ENCODE results near the gene CPOX.

The CPOX gene

DNA sequence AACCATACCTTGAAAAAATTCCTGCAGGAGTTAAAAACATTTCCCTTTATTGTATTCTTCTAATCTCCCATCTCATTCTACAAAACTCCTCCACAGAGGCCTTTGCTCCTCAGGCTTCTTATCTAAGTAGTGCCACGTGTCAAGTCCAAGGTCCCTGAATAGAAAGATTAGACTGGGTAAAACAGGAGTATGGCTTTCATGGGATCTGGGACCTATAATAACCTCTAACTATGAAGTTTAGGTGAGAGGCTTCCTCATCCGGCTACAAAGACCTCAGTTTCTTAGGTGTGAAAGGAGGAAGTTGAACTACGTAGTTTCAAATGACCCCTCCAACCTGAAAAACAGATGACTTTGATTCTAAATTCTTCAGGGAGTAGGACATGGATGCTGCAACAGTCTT lies 41.7 kb downstream of the CPOX start:
- H3K4me3 Mint-ChIP-seq = no peak overlapping the region
- peaks cover under 1% of the 10 kb centered on the region for H3K27me3 Mint-ChIP-seq
- no peaks in the 10 kb centered on the region for H3K9me3 Mint-ChIP-seq
- H3K27ac Mint-ChIP-seq = peak overlapping the region; percentile 96
- no peaks in the 10 kb centered on the region for H3K36me3 Mint-ChIP-seq
- peak; percentile 52 for ATAC-seq (ENCODE audit: low read depth)
- peaks cover 36% of the 10 kb centered on the region for H3K4me1 Mint-ChIP-seq
- no peak for DNase-seq (ENCODE audit: low spot score in 2 of 2)

DNA sequence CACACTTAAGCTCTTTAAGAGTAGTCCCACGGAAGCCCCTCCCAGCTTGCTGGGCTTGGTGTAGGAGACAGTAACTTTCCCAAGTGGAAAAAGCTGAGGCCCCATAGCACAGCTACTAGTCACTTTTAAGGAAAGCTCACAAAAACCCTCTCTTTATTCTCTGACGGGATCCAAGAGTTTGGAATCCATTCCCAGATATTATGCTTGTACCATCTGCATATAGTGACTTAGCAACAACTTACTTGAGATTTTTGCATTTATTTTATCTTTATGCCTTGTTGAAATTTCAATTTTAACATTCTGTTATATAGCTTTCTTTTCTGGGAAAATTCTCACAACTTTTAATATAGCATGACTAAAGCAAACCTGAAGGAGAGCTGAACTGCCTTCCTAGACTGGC lies 42.2 kb downstream of the CPOX start:
- Mint-ChIP-seq H3K36me3 (no peaks in the 10 kb centered on the region), H3K27ac (peak overlapping the region; percentile 96), H3K27me3 (no peaks in the 10 kb centered on the region), H3K4me3 (no peak overlapping the region), H3K9me3 (no peaks in the 10 kb centered on the region), H3K4me1 (peaks cover 34% of the 10 kb centered on the region)
- no peak for DNase-seq (ENCODE audit: low spot score in 2 of 2)
- ATAC-seq (ENCODE audit: low read depth) = no peak

DNA sequence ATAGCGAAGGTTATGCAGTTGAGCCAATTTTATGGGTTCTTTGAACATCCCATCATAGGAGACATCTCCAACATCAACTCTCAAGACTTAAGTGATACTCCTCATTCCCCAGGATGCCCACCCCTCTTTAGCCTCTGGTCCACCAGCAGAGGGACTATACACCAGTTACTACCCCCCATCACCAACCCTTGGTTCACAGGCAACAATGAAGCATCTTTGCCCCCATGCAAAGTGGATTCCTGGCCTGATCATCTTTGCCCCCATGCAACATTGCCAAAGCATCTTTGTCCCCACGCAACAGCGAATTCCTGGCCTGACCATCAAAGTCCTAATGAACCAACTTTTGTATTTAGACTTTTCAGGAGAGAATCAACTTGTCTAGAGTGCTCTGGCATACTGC lies 42.6 kb downstream of the CPOX start:
- no peak for ATAC-seq (ENCODE audit: low read depth)
- Mint-ChIP-seq H3K4me3 (no peak overlapping the region), H3K4me1 (peaks cover 30% of the 10 kb centered on the region), H3K36me3 (no peaks in the 10 kb centered on the region), H3K27me3 (no peaks in the 10 kb centered on the region), H3K9me3 (no peaks in the 10 kb centered on the region), H3K27ac (no peak overlapping the region)
- DNase-seq (ENCODE audit: low spot score in 2 of 2) = no peak

DNA sequence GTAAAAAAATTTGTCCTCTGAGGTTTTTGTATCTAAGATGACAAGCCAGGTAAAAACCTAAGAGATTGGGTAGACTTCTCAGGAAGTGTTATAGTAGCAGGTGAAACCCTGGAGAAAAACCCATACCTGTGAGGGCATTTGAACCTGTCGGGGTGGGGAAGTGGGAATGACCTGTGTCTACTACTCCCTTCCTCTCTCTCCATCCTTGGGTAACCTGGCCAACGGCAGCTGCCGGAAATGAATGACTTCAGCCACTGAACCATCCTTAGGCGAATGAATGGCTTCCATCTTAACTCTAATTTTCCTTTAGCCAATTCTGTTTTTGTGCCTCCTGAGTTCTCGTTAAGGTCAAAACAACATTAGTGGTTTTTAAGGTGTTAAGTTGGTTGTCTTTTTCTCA lies 44.9 kb downstream of the CPOX start:
- peaks cover 17% of the 10 kb centered on the region for H3K4me1 Mint-ChIP-seq
- H3K27ac Mint-ChIP-seq = no peak overlapping the region

DNA sequence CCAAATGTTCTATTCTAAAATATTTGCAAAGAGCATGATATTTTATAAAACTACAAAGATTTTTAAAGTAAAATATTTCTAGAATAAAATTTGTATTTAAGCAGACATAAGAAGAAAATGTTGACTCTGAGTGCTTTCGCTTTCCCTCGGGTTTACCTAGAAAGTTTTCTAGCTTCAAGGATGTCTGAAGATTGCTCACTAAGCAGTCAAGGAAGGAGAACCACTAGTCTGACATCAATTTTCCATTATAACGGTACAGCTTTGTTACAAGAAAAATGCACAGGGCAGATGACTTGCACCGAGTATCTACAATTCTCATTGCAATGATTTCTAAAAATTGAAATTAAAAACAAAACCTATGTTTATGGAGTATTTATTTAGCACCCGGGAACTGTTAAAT lies 47.5 kb downstream of the CPOX start:
- no peaks in the 10 kb centered on the region for H3K27me3 Mint-ChIP-seq
- no peak overlapping the region for H3K27ac Mint-ChIP-seq
- peaks cover 3% of the 10 kb centered on the region for H3K36me3 Mint-ChIP-seq
- H3K4me3 Mint-ChIP-seq = peak overlapping the region; percentile 11
- ATAC-seq (ENCODE audit: low read depth) (peak; percentile 29), DNase-seq (ENCODE audit: low spot score in 2 of 2) (no peak)
- H3K4me1 Mint-ChIP-seq = peaks cover 9% of the 10 kb centered on the region
- H3K9me3 Mint-ChIP-seq = no peaks in the 10 kb centered on the region

More for the DNA sequence above, 44.9 kb downstream of the CPOX start:
- no peak for DNase-seq (ENCODE audit: low spot score in 2 of 2)
- ATAC-seq (ENCODE audit: low read depth) = no peak
- Mint-ChIP-seq H3K36me3 (no peaks in the 10 kb centered on the region), H3K4me3 (no peak overlapping the region), H3K9me3 (no peaks in the 10 kb centered on the region), H3K27me3 (no peaks in the 10 kb centered on the region)

DNA sequence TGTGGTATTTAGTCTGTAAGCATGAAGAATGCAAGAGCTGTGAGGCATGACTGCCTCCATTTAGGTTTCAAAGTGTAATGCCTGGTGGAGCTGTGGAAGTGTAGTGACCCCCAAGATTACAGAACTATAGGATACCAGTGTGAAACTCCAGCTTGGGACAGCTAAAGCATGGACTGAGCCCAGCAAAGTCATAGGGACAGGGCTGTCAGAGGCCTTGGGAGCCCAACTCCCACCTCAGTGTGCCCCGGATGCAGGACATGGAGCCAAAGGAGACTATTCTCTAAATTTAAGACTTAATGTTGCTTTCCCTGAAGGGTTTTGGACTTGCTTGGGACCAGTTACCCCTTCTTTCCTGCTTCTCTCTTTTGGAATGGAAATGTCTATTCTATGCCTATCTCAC lies 50.8 kb downstream of the CPOX start:
- Mint-ChIP-seq H3K9me3 (no peaks in the 10 kb centered on the region), H3K27ac (no peak overlapping the region), H3K4me3 (no peak overlapping the region), H3K36me3 (peaks cover 3% of the 10 kb centered on the region), H3K27me3 (no peaks in the 10 kb centered on the region), H3K4me1 (peaks cover 12% of the 10 kb centered on the region)
- DNase-seq (ENCODE audit: low spot score in 2 of 2) (no peak), ATAC-seq (ENCODE audit: low read depth) (no peak)

DNA sequence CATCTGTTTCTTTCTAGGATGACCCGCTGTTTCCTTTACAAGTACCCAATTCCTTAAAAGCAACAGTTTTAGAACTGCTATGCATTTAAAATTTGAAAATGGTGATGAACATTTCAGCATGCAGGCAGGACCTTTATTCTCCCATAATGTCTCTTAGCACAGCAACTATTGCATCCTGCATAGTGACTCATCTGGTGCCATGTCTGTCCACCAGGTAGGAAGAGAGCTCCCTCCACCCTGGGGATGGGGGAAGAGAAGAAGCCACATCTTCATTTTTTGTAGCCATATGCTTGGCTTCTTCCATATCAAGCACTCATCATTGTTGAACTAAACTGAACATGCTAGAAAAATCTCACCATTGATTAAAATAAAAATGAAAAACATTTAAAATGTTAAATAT lies 51.7 kb downstream of the CPOX start:
- H3K27me3 Mint-ChIP-seq = no peaks in the 10 kb centered on the region
- H3K4me3 Mint-ChIP-seq = peak overlapping the region; percentile 32
- no peak for DNase-seq (ENCODE audit: low spot score in 2 of 2)
- ATAC-seq (ENCODE audit: low read depth) = no peak
- H3K27ac Mint-ChIP-seq = peak overlapping the region; percentile 45
- H3K9me3 Mint-ChIP-seq = no peaks in the 10 kb centered on the region
- H3K4me1 Mint-ChIP-seq = peaks cover 12% of the 10 kb centered on the region
- peaks cover 3% of the 10 kb centered on the region for H3K36me3 Mint-ChIP-seq

DNA sequence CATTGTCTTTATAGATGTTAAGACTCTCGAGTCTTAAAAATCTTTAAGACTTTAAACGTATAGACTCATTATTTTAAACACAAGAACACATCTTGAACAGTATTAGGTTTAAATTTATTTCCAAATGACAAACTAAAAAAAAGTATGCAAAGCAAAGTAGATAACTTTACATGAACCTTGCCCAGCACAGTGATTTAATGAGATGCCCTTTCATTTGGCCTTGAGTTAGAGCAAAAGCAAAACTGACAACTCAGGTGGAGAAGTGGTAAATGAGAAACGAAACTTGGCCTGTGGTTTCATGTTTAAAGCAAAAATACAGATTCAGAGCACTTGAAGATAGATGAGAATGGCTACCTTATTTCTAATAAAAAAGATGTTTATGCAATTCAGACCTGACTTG lies 53.1 kb downstream of the CPOX start:
- H3K9me3 Mint-ChIP-seq = no peaks in the 10 kb centered on the region
- H3K27ac Mint-ChIP-seq = peak overlapping the region; percentile 57
- peak overlapping the region; percentile 3 for H3K4me3 Mint-ChIP-seq
- peaks cover 3% of the 10 kb centered on the region for H3K36me3 Mint-ChIP-seq
- no peaks in the 10 kb centered on the region for H3K27me3 Mint-ChIP-seq
- peaks cover 9% of the 10 kb centered on the region for H3K4me1 Mint-ChIP-seq
- DNase-seq (ENCODE audit: low spot score in 2 of 2) = peak in 1 of 2 donors; percentile 43
- ATAC-seq (ENCODE audit: low read depth) = peak; percentile 90

DNA sequence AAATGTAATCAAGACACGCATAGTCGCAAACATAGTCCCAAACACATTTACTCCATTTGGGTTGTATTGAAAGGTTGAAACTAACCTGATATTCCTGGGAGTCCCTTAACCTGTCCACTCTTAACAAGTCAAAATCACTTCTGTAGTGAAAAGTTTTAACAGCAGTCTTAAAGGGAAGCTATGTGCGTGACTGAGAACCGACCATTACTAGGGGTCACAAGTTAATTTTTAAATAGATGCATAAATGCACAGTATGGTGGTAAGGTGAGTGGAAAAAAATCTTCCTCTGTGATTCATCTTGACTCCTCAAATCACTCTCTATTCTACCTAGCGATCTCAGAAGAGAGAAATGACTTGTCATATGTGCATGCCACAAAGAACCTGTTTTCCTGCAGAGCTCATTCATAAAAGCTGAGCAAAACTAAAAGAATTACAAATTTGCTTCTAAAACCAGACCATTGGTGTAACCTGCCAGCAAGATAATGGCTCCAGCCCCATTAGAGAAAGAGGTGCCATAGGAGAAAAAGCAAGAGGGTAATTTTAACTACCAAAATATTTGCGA lies 56.9 kb downstream of the CPOX start:
- Mint-ChIP-seq H3K27me3 (no peaks in the 10 kb centered on the region), H3K4me1 (peaks cover 3% of the 10 kb centered on the region), H3K4me3 (peak overlapping the region; percentile 79), H3K36me3 (peaks cover 3% of the 10 kb centered on the region), H3K27ac (peak overlapping the region; percentile 88), H3K9me3 (no peaks in the 10 kb centered on the region)
- DNase-seq (ENCODE audit: low spot score in 2 of 2) = no peak
- peak; percentile 11 for ATAC-seq (ENCODE audit: low read depth)

DNA sequence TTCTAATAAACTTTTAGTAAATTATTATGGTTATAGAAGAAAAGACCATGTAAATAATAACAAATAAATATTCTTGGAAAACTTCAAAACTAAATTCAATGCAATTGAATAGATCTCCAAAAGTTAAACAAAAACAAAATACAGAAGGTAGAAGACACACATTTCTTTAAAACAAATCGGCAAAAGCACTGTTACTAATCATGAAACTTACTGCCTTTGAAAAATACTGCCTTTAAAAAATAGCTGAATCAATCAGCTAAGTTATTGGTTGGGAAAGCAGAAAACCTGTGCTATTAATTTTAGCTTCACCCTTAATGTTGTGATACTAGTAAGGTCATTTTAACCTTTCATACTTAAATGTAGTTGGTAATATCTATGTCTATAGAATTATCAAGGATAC lies 58.7 kb downstream of the CPOX start:
- Mint-ChIP-seq H3K36me3 (peaks cover 3% of the 10 kb centered on the region), H3K9me3 (no peaks in the 10 kb centered on the region), H3K4me1 (peaks cover 7% of the 10 kb centered on the region), H3K4me3 (peak overlapping the region; percentile 55), H3K27ac (peak overlapping the region; percentile 4), H3K27me3 (no peaks in the 10 kb centered on the region)
- ATAC-seq (ENCODE audit: low read depth) = no peak
- no peak for DNase-seq (ENCODE audit: low spot score in 2 of 2)

DNA sequence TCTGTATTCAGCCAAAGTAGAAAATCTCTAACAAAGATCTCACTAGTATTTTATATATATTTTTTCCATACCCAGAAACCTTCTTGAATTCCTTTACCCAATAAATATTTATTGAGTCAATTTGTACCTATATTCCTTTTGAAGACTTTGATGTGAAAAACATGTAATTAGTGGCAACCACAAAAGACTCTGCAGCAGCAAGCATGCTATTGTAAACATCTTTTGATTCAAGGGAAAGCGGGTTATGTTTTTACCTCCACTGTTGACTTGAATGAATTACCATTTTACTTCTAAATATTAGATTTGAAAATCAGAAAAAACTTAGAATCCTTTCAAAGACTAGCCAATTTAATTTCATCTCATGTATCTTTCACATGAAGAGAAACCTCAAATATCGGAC lies 59.2 kb downstream of the CPOX start:
- peak overlapping the region; percentile 4 for H3K27ac Mint-ChIP-seq
- peaks cover 7% of the 10 kb centered on the region for H3K4me1 Mint-ChIP-seq
- no peaks in the 10 kb centered on the region for H3K27me3 Mint-ChIP-seq
- ATAC-seq (ENCODE audit: low read depth) (no peak), DNase-seq (ENCODE audit: low spot score in 2 of 2) (no peak)
- peak overlapping the region; percentile 96 for H3K4me3 Mint-ChIP-seq
- peaks cover 3% of the 10 kb centered on the region for H3K36me3 Mint-ChIP-seq
- no peaks in the 10 kb centered on the region for H3K9me3 Mint-ChIP-seq

DNA sequence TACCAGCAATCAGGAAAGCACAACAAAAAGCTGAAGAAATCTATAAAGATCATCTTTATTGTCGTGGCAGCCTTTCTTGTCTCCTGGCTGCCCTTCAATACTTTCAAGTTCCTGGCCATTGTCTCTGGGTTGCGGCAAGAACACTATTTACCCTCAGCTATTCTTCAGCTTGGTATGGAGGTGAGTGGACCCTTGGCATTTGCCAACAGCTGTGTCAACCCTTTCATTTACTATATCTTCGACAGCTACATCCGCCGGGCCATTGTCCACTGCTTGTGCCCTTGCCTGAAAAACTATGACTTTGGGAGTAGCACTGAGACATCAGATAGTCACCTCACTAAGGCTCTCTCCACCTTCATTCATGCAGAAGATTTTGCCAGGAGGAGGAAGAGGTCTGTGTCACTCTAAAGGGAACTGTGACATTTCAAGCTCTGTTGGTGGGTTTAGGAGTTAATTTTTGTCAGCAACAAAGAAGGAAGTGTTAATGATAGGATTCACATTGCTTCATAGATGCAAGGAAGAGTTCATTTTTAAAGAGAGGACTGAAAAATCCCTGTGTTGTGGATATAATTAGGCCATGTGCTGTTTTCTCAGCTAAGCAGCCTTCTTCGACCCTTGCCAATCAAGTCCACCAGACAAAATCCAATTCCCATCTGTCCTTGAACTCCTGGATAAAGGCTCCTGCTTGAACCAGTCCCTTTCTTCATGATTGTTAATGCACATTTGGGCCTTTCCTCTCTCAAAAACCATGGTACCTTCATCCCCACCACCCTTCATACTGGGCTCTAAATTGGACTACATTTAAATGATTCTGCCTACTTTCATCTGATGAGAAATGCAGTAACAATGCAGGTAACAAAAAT lies 60.5 kb downstream of the CPOX start:
- DNase-seq (ENCODE audit: low spot score in 2 of 2) = no peak
- Mint-ChIP-seq H3K36me3 (peaks cover 3% of the 10 kb centered on the region), H3K4me3 (peak overlapping the region; percentile 96), H3K9me3 (no peaks in the 10 kb centered on the region), H3K27me3 (no peaks in the 10 kb centered on the region), H3K4me1 (peaks cover 7% of the 10 kb centered on the region), H3K27ac (peak overlapping the region; percentile 80)
- no peak for ATAC-seq (ENCODE audit: low read depth)

DNA sequence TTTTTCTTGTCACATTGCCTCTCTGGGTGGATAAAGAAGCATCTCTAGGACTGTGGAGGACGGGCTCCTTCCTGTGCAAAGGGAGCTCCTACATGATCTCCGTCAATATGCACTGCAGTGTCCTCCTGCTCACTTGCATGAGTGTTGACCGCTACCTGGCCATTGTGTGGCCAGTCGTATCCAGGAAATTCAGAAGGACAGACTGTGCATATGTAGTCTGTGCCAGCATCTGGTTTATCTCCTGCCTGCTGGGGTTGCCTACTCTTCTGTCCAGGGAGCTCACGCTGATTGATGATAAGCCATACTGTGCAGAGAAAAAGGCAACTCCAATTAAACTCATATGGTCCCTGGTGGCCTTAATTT lies 61.2 kb downstream of the CPOX start:
- Mint-ChIP-seq H3K27me3 (no peaks in the 10 kb centered on the region), H3K36me3 (peaks cover 3% of the 10 kb centered on the region), H3K9me3 (no peaks in the 10 kb centered on the region), H3K4me1 (peaks cover 7% of the 10 kb centered on the region), H3K27ac (peak overlapping the region; percentile 80), H3K4me3 (peak overlapping the region; percentile 96)
- DNase-seq (ENCODE audit: low spot score in 2 of 2) = no peak
- ATAC-seq (ENCODE audit: low read depth) = peak; percentile 15

DNA sequence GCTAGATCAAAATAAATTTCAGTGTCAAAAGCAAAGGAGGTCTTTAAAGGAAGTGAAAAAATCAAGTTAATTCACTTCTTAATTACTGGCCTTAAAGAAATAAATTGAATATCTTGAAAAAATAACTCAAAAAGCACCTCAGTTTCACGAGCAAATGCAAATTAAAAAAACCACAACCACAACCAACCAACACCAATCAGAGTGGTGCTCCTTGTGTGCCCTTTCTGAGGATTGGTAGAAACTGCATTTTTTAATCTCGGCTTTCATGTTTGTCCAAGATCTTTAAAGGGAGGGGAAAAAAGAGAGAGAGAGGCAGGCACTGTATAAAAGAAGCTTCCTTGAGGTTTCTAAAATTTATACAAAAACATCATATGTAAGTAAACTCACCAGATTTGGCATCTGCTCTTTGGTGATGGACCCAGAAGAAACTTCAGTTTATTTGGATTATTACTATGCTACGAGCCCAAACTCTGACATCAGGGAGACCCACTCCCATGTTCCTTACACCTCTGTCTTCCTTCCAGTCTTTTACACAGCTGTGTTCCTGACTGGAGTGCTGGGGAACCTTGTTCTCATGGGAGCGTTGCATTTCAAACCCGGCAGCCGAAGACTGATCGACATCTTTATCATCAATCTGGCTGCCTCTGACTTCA lies 61.7 kb downstream of the CPOX start, which contains the start of gene GPR15:
GPR15 (plus strand) TSS at position 357 of the 653 bp plus-strand sequence; CDS start at position 413, 56 bp downstream.
- ATAC-seq (ENCODE audit: low read depth) = peak; percentile 81
- DNase-seq (ENCODE audit: low spot score in 2 of 2) = no peak
- Mint-ChIP-seq H3K27me3 (no peaks in the 10 kb centered on the region), H3K27ac (peak within 1 kb of the TSS; percentile 80), H3K4me1 (peaks cover 7% of the 10 kb centered on the region), H3K9me3 (no peaks in the 10 kb centered on the region), H3K36me3 (peaks cover 3% of the 10 kb centered on the region), H3K4me3 (peak within 1 kb of the TSS; percentile 96)

Measured in memory B cell (primary cell).